Myocyte (in vitro differentiated cells): ENCODE data around the gene TTF2. TPM values are rescaled to one million over a fixed set of nuclear protein-coding genes. Genes with fewer than 3 reads are reported as not detected.
"Not testable (repeated sequence)": the region's sequence is repeated elsewhere in the genome, so short reads cannot be mapped to it uniquely, and the experiment has no call there.

Experiments used
- DNase-seq: peaks from one replicate; pipeline ENCODE4 v3.0.0-alpha.2; 2012; ENCODE audit warnings: low read depth
- microRNA counts: library from miRNA; unstranded; fragments of <30 nt; microRNA quantifications from one replicate; lab custom pipeline; 2016
- microRNA-seq: library from miRNA; unstranded; fragments of <30 nt; microRNA quantifications from one replicate; pipeline ENCODE4, GENCODE V29; 2016
- total RNA-seq: library from RNA; depleted of rRNA; stranded (reverse); fragments of >200 nt; gene quantifications from 2 replicates; pipeline ENCODE4 v1.2.3, GENCODE V29; 2014

Gene TTF2
- total RNA-seq, 1 donor from 2014 or later, result 11.6 TPM

DNA sequence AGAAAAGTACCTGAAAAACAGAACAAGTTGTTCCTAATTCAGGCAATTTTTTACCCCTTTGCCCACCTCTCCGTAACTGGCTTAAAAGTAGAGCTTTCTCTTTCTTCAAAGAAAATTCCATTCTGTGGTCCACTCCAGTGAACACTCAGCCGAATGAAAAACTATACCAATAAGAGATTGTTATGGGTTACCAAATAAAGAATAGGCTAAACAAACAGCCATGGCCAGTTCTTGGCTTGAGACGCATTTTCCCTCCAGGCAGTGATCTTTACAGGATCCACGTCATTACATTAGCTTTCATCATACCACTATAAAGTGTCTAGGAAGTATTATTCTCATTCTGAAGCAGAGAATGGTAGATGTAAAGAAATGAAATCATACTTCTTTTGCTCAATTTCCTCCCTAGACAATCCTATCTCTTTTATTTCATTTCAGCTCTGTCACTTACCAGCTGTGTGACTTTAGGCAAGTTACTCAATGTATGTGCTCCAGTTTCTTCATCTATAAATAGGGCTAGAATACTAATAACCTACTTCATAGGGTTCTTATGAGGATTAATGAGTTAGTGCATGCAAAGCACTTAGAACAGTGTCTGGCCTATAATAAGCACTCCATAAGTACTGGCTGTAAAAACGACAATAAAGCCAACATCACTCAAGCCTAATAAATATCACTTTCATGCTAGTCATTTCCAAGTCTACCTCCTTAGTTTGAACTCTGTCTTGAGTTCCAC is 87.9 kb downstream of the TTF2 start:
- no peak for DNase-seq

GRCh38 chr1:117150316-117150715 is 90.2 kb downstream of the TTF2 start:
- DNase-seq, result no peak

DNA sequence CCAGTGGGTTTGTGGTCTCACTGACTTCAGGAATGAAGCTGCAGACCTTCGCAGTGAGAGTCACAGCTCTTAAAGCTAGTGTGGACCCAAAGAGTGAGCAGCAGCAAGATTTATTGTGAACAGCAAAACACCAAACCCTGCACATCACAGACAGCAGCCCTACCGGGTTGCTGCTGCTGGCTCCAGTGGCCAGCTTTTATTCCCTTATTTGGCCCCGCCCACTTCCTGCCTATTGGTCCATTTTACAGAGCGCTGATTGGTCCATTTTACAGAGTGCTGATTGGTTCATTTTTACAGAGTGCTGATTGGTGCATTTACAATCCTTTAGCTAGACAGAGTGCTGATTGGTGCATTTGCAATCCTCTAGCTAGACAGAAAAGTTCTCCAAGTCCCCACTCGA is 91.2 kb downstream of the TTF2 start:
- not testable (repeated sequence) for DNase-seq

MicroRNAs encoded within 50 kb of the gene (microRNA counts, 767-probe panel; counts per million panel counts)
- microRNA hsa-miR-942 (lab: Ali Mortazavi, UCI), result not detected

Small RNAs within 50 kb of the gene (microRNA-seq; reads per million reads assigned to microRNA genes)
- 7.3 reads per million, percentile 28 among the genes with 10 or more reads in this experiment for gene MIR942

Other genes starting within 250 kb of the TTF2 start
- gene PTGFRN, start 150.4 kb upstream of the TTF2 start, total RNA-seq, result 48.1 and 61.1 TPM in 2 replicates
- gene CD101, start 58.6 kb upstream of the TTF2 start, total RNA-seq, result 0.10 and 0.11 TPM in 2 replicates
- gene TRIM45, start 61.4 kb downstream of the TTF2 start, total RNA-seq, result 14.4 and 17.1 TPM in 2 replicates
- gene VTCN1, start 150.6 kb downstream of the TTF2 start, total RNA-seq, result not detected in 2 replicates